D721Med (cell line): ENCODE data around the gene CLECL1.

ENCODE experiments used
- DNase-seq: peaks from one replicate; pipeline ENCODE4 v3.0.0; 2011; ENCODE audit warnings: low spot score; ENCODE audit not compliant: insufficient read length
- FAIRE-seq: peaks from 2 replicates; lab custom pipeline; 2011; peaks lifted over from hg19 to GRCh38; lab: Jason Lieb, UNC
- CTCF ChIP-seq: IDR thresholded peaks from 2 replicates; pipeline ENCODE4 v1.5.1; 2012; ENCODE audit warnings: mild to moderate bottlenecking, control low read depth; ENCODE audit not compliant: insufficient read depth; ENCODE audit errors: missing control alignments

Gene CLECL1

GRCh38 chr12:9756170-9756569, 23.3 kb upstream of the CLECL1 start:
- no peak for TF ChIP-seq CTCF
- no peak for DNase-seq
- no peak for FAIRE-seq

- no peak for FAIRE-seq
- TF ChIP-seq CTCF: no peak
- no peak for DNase-seq
Measured at GRCh38 chr12:9755567-9755966, 22.7 kb upstream of the CLECL1 start.

- no peak for DNase-seq
- no peak for FAIRE-seq
- no peak for TF ChIP-seq CTCF
Measured at GRCh38 chr12:9755035-9755434, 22.1 kb upstream of the CLECL1 start.

GRCh38 chr12:9754099-9754927, 21.4 kb upstream of the CLECL1 start:
- TF ChIP-seq CTCF: no peak
- FAIRE-seq: no peak
- DNase-seq: no peak

GRCh38 chr12:9753498-9753897, 20.6 kb upstream of the CLECL1 start:
- no peak for FAIRE-seq
- no peak for DNase-seq
- no peak for TF ChIP-seq CTCF

GRCh38 chr12:9753073-9753472, 20.2 kb upstream of the CLECL1 start:
- no peak for TF ChIP-seq CTCF
- FAIRE-seq (no peak), DNase-seq (no peak)
